Measurements from ENCODE around the gene SEMA3E. TPM values are rescaled to one million over a fixed set of nuclear protein-coding genes. Genes with fewer than 3 reads are reported as not detected.

The SEMA3E gene
- total and polyA plus RNA-seq, 10 of the 15 experiments (the other 5 are each of a cell fraction or from before 2014, with no cell fraction given): 0.08 to 2.0 (median 0.82) TPM

GRCh38 chr7:83324596-83324995 lies 324.3 kb downstream of the SEMA3E start (continued):
- TF ChIP-seq IRF3 (IDR thresholded peaks at IDR 0.05): no peak
- no peak for TF ChIP-seq ZBTB40 (IDR thresholded peaks at IDR 0.05; ENCODE audit: borderline replicate concordance)
- TF ChIP-seq ZBTB4 (CRISPR knock-in tag; IDR thresholded peaks at IDR 0.05): no peak
- no peak for TF ChIP-seq ZNF384 (IDR thresholded peaks at IDR 0.05; ENCODE audit: borderline replicate concordance, low read depth, low read length)
- no peak for TF ChIP-seq E4F1 (IDR thresholded peaks at IDR 0.05; ENCODE audit: borderline replicate concordance, partially characterized antibody)

Data from GM12878 (cell line).